Medulla oblongata (tissue), 1 donor: Measurements from ENCODE around the gene ALX4.
A peak's percentile ranks its signal among the peaks of the same experiment; 100 is the strongest.

Experiments used
- DNase-seq: peaks from one replicate; pipeline ENCODE4 v3.0.0-alpha.2; 2015; ENCODE audit errors: extremely low spot score

ALX4 gene

GRCh38 chr11:44244639-44245310 is 65.2 kb downstream of the ALX4 start:
- DNase-seq, result no peak

GRCh38 chr11:44243595-44244343 is 66.2 kb downstream of the ALX4 start:
- no peak for DNase-seq

- no peak for DNase-seq
Observed at GRCh38 chr11:44243086-44243485, 66.9 kb downstream of the ALX4 start.

GRCh38 chr11:44241851-44242250 is 68.1 kb downstream of the ALX4 start:
- peak; percentile 35 for DNase-seq

- DNase-seq, result no peak
Observed at GRCh38 chr11:44237156-44237555, 72.8 kb downstream of the ALX4 start.

- DNase-seq, result no peak
Observed at GRCh38 chr11:44236296-44236695, 73.6 kb downstream of the ALX4 start.

- peak; percentile 12 for DNase-seq
Observed at GRCh38 chr11:44235765-44236201, 74.2 kb downstream of the ALX4 start.

GRCh38 chr11:44229624-44230023 is 80.3 kb downstream of the ALX4 start:
- DNase-seq, result no peak

GRCh38 chr11:44229098-44229497 is 80.8 kb downstream of the ALX4 start:
- no peak for DNase-seq

- DNase-seq, result no peak
Observed at GRCh38 chr11:44228379-44228778, 81.6 kb downstream of the ALX4 start.

GRCh38 chr11:44226945-44227344 is 83.0 kb downstream of the ALX4 start:
- DNase-seq, result no peak

- no peak for DNase-seq
Observed at GRCh38 chr11:44226490-44226889, 83.4 kb downstream of the ALX4 start.

GRCh38 chr11:44224867-44225501 is 85.0 kb downstream of the ALX4 start:
- no peak for DNase-seq

GRCh38 chr11:44223238-44223637 is 86.7 kb downstream of the ALX4 start:
- no peak for DNase-seq

- no peak for DNase-seq
Observed at GRCh38 chr11:44221992-44222391, 87.9 kb downstream of the ALX4 start.

GRCh38 chr11:44221456-44221855 is 88.5 kb downstream of the ALX4 start:
- DNase-seq, result no peak

- no peak for DNase-seq
Observed at GRCh38 chr11:44219830-44220796, 89.8 kb downstream of the ALX4 start.

GRCh38 chr11:44217432-44217831 is 92.5 kb downstream of the ALX4 start:
- DNase-seq, result no peak

GRCh38 chr11:44213148-44213547 is 96.8 kb downstream of the ALX4 start:
- DNase-seq, result no peak

GRCh38 chr11:44212128-44212527 is 97.8 kb downstream of the ALX4 start:
- no peak for DNase-seq
